ENCODE measurements around the gene XKR7. TPM values are rescaled to one million over a fixed set of nuclear protein-coding genes. Genes with fewer than 3 reads are reported as not detected.

Gene XKR7
- total and polyA plus RNA-seq, 10 of the 15 experiments (the other 5 are each of a cell fraction or from before 2014, with no cell fraction given), result not detected

DNA sequence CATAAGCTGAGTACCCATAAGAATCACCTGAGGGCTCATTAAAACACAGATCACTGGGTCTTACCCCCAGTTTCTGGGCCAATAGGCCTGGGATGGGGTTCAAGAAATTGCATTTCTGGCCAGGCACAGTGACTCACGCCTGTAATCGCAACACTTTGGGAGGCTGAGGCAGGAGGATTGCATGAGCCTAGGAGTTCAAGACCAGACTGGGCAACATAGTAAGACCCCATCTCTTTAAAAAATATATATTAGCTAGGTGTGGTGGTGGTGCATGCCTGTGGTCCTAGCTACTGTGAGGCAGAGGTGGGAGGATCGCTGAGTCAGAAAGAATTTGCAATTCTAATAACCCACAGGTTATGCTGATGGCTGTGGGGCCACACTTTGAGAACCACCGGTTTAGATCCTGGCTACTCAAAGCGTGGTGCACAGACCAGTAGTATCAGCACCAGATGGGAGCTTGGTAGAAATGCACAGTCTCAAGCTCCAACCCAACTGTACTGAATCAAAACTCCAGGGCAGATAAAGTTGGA, 44.3 kb downstream of the XKR7 start:
- in situ Hi-C loops (cut with MboI), result no loop called here
- RAD21 ChIA-PET (ENCODE audit: unreplicated experiment), result interaction anchor here (0.6 to 1.0 kb wide), 2 partner anchors 12 to 188 kb away, joined by 3 read pairs; no protein-coding TSS in a partner anchor

More for the DNA sequence above, 44.3 kb downstream of the XKR7 start:
- peaks cover 0 to 1% of the 10 kb centered on the region in 2 experiments; a peak in 3 of 4 replicates for H3K27me3 ChIP-seq (replicated peaks in 1 of 2; ENCODE audit: control insufficient read depth in 2 of 2, insufficient read depth in 2 of 2, low read length in 1 of 2)
- DNase-seq (ENCODE audit: low read depth, low spot score), result no peak
- no peak overlapping the region for H3K4me2 ChIP-seq (ENCODE audit: control insufficient read depth, insufficient read depth)
- H3K9me3 ChIP-seq (replicated peaks; ENCODE audit: control insufficient read depth, insufficient read depth, low read length), result no peaks in the 10 kb centered on the region
- SMC1A ChIA-PET (ENCODE audit: uncharacterized antibody, unreplicated experiment), result interaction anchor here (0.9 to 1.4 kb wide), 4 partner anchors 9 to 19 kb away, joined by 3 to 6 read pairs (median 3); no protein-coding TSS in a partner anchor
- no TSS peak for BruUV-seq (replicated peaks)
- no peak overlapping the region for H3K27ac ChIP-seq (ENCODE audit: control insufficient read depth, insufficient read depth)
- no peak for FAIRE-seq
- H3K79me2 ChIP-seq (ENCODE audit: control insufficient read depth, insufficient read depth, low read length), result no peaks in the 10 kb centered on the region
- H3K36me3 ChIP-seq (ENCODE audit: control insufficient read depth in 2 of 2, insufficient read depth in 2 of 2, low read length in 1 of 2), result no peaks in the 10 kb centered on the region
- H4K20me1 ChIP-seq (ENCODE audit: control insufficient read depth, insufficient read depth), result no peaks in the 10 kb centered on the region
- no peak overlapping the region for H2AFZ ChIP-seq (ENCODE audit: control insufficient read depth, low read depth, low read length)
- no peaks in the 10 kb centered on the region for H3K4me1 ChIP-seq (ENCODE audit: control insufficient read depth, insufficient read depth, low read length)
- no peak overlapping the region for H3K9ac ChIP-seq (ENCODE audit: control insufficient read depth, insufficient read depth, low read length)
- no peak overlapping the region for H3K4me3 ChIP-seq
- no peak for ATAC-seq
- no peak for TF ChIP-seq IKZF2 (IDR thresholded peaks at IDR 0.05)
- TF ChIP-seq, protein P1, sequence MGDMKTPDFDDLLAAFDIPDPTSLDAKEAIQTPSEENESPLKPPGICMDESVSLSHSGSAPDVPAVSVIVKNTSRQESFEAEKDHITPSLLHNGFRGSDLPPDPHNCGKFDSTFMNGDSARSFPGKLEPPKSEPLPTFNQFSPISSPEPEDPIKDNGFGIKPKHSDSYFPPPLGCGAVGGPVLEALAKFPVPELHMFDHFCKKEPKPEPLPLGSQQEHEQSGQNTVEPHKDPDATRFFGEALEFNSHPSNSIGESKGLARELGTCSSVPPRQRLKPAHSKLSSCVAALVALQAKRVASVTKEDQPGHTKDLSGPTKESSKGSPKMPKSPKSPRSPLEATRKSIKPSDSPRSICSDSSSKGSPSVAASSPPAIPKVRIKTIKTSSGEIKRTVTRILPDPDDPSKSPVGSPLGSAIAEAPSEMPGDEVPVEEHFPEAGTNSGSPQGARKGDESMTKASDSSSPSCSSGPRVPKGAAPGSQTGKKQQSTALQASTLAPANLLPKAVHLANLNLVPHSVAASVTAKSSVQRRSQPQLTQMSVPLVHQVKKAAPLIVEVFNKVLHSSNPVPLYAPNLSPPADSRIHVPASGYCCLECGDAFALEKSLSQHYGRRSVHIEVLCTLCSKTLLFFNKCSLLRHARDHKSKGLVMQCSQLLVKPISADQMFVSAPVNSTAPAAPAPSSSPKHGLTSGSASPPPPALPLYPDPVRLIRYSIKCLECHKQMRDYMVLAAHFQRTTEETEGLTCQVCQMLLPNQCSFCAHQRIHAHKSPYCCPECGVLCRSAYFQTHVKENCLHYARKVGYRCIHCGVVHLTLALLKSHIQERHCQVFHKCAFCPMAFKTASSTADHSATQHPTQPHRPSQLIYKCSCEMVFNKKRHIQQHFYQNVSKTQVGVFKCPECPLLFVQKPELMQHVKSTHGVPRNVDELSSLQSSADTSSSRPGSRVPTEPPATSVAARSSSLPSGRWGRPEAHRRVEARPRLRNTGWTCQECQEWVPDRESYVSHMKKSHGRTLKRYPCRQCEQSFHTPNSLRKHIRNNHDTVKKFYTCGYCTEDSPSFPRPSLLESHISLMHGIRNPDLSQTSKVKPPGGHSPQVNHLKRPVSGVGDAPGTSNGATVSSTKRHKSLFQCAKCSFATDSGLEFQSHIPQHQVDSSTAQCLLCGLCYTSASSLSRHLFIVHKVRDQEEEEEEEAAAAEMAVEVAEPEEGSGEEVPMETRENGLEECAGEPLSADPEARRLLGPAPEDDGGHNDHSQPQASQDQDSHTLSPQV (IDR thresholded peaks at IDR 0.05), result no peak
- TF ChIP-seq, protein P2, sequence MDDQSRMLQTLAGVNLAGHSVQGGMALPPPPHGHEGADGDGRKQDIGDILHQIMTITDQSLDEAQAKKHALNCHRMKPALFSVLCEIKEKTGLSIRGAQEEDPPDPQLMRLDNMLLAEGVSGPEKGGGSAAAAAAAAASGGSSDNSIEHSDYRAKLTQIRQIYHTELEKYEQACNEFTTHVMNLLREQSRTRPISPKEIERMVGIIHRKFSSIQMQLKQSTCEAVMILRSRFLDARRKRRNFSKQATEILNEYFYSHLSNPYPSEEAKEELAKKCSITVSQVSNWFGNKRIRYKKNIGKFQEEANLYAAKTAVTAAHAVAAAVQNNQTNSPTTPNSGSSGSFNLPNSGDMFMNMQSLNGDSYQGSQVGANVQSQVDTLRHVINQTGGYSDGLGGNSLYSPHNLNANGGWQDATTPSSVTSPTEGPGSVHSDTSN (IDR thresholded peaks at IDR 0.05; ENCODE audit: insufficient replicate concordance, low read depth, low read length), result no peak
- no peak for TF ChIP-seq FOS (IDR thresholded peaks at IDR 0.05; ENCODE audit: borderline replicate concordance, extremely low read depth, insufficient read length)
- TF ChIP-seq YBX1 (IDR thresholded peaks at IDR 0.05), result no peak
- no peak for TF ChIP-seq CHD1 (IDR thresholded peaks at IDR 0.05; ENCODE audit: low read depth, low read length)
- no peak for TF ChIP-seq DPF2 (IDR thresholded peaks at IDR 0.05)
- no peak for TF ChIP-seq HDGF (IDR thresholded peaks at IDR 0.05)
- no peak for TF ChIP-seq EGR1 (IDR thresholded peaks at IDR 0.05; ENCODE audit: borderline replicate concordance in 1 of 2, low read depth in 2 of 2, low read length in 2 of 2)
- no peak for TF ChIP-seq NR2C1 (IDR thresholded peaks at IDR 0.05)
- 10% methylated on average over 5 of the region's 5 CpGs for WGBS (ENCODE audit: insufficient coverage, insufficient replicate concordance, low lambda C conversion rate, missing lambda C conversion rate)
- CTCF ChIA-PET, result interaction anchor here (0.6 to 2.3 kb wide), 7 partner anchors 14 to 189 kb away, joined by 3 to 10 read pairs (median 6); no protein-coding TSS in a partner anchor
- POLR2A ChIA-PET, result no interaction called here
- intact Hi-C loops (cut with micrococcal nuclease; ENCODE audit: unreplicated experiment), result no loop called here

Measured in GM12878 (cell line).